Activated CD4-positive, alpha-beta T cell treated with anti-CD3 and anti-CD28 coated beads, Interleukin-2, amount 10 ng/mL, durations not matched to agents 24 days and 14 days (primary cell): ENCODE data around the gene SHROOM1. TPM values are rescaled to one million over a fixed set of nuclear protein-coding genes. Genes with fewer than 3 reads are reported as not detected.
A peak's percentile ranks its signal among the peaks of the same experiment; 100 is the strongest.
"Not testable (repeated sequence)": the region's sequence is repeated elsewhere in the genome, so short reads cannot be mapped to it uniquely, and the experiment has no call there.

Source experiments
- DNase-seq: peaks from one replicate; pipeline ENCODE4 v3.0.0; 2022
- H3K27ac Mint-ChIP-seq: one replicate; pipeline ENCODE4 v1.8.0; 2022; ENCODE audit warnings: mild to moderate bottlenecking, mixed read lengths
- H3K27me3 Mint-ChIP-seq: one replicate; pipeline ENCODE4 v1.8.0; 2022; ENCODE audit warnings: mixed read lengths
- H3K36me3 Mint-ChIP-seq: one replicate; pipeline ENCODE4 v1.8.0; 2022; ENCODE audit warnings: low read depth, mild to moderate bottlenecking, mixed read lengths
- H3K4me1 Mint-ChIP-seq: one replicate; pipeline ENCODE4 v1.8.0; 2021; ENCODE audit warnings: mixed read lengths
- H3K4me3 Mint-ChIP-seq: one replicate; pipeline ENCODE4 v1.8.0; 2022; ENCODE audit warnings: mild to moderate bottlenecking, moderate library complexity, mixed read lengths
- H3K9me3 Mint-ChIP-seq: one replicate; pipeline ENCODE4 v1.8.0; 2021; ENCODE audit warnings: mixed read lengths
- intact Hi-C: fragments of 100-400 bp; cut with micrococcal nuclease; formaldehyde crosslinking; loops from one replicate; pipeline ENCODE4 v1.15.1; 2023
- total RNA-seq: library from RNA; stranded (reverse); gene quantifications from 2 replicates; pipeline ENCODE4 v1.2.3, GENCODE V29; 2022

Gene SHROOM1
- total RNA-seq, 1 donor from 2014 or later, result 5.3 TPM

- intact Hi-C loops, result no loop called here
- H3K36me3 Mint-ChIP-seq, result no peaks in the 10 kb centered on the region
- H3K27ac Mint-ChIP-seq, result peak overlapping the region; percentile 48
- H3K4me3 Mint-ChIP-seq, result peak overlapping the region; percentile 50
- no peaks in the 10 kb centered on the region for H3K9me3 Mint-ChIP-seq
- H3K27me3 Mint-ChIP-seq, result peaks cover 54% of the 10 kb centered on the region
- peaks cover 11% of the 10 kb centered on the region for H3K4me1 Mint-ChIP-seq
- no peak for DNase-seq
Measured at GRCh38 chr5:132814503-132815294, 15.7 kb downstream of the SHROOM1 start.

DNA sequence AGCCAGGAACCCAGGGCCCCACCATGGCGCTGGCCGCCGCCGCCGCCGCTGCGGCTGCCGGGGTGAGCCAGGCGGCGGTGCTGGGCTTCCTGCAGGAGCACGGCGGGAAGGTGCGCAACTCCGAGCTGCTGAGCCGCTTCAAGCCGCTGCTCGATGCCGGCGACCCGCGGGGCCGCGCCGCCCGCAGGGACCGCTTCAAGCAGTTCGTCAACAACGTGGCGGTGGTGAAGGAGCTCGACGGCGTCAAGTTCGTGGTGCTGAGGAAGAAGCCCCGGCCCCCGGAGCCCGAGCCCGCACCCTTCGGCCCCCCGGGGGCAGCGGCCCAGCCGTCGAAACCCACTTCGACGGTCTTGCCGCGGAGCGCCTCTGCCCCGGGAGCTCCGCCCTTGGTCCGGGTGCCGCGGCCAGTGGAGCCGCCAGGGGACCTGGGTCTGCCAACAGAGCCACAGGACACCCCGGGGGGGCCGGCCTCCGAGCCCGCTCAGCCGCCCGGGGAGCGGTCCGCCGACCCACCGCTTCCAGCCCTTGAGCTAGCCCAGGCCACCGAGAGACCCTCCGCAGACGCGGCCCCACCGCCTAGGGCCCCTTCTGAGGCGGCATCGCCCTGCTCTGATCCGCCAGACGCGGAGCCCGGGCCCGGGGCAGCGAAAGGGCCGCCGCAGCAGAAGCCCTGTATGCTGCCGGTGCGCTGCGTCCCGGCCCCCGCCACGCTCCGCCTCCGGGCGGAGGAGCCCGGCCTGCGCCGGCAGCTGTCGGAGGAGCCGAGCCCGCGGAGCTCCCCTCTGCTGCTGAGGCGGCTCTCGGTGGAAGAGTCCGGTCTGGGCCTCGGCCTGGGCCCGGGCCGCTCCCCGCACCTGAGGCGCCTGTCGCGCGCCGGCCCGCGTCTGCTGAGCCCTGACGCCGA is 16.6 kb downstream of the SHROOM1 start:
- intact Hi-C loops, result no loop called here
- H3K27me3 Mint-ChIP-seq, result peaks cover 54% of the 10 kb centered on the region
- no peaks in the 10 kb centered on the region for H3K36me3 Mint-ChIP-seq
- H3K27ac Mint-ChIP-seq, result no peak overlapping the region
- peak; percentile 82 for DNase-seq
- H3K4me3 Mint-ChIP-seq, result no peak overlapping the region
- H3K9me3 Mint-ChIP-seq, result no peaks in the 10 kb centered on the region
- peaks cover 7% of the 10 kb centered on the region for H3K4me1 Mint-ChIP-seq

DNA sequence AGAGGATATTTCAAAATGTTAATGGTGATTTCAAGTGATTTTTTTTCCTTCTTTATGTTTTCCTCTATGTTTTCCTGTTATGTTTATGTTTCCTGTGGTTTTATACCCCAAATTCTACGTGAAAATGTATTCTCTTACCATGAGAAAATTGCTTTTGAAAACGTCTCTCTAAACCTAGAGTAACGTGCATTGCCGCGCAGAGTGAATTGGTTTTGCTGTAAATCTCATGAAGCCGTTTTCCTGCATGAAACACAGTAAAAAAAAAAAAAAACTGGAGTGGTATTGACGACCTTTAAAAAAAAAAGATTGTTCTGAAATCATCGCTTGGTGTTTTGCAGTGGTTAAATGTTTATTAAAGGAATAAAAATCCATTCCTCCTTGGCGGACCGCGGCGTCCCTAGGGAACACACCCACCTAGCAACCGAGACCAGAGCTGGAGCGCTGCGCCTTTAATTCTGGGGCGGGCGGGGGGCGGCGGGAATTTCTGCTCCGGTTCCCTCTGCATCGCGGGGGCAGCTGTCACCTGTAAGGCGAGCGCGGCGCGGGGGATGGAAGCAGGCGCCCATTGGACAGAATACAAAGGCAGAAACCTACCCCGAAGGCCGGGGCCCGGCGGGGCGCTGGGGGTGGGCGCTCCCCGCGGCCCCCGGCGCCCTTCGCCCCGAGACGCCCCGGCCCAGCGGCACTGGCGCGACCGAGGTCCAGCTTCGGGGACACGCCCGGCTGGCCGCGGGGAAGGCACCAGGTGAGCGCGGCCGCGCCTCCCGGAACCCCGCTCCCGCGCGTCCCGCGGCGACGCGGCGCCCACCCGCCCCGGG is 17.5 kb downstream of the SHROOM1 start, which contains the start of gene SOWAHA:
TSS of gene SOWAHA (plus strand) at position 522 of the 818 bp plus-strand sequence. CDS start 320 bp downstream, outside the sequence.
- peak; percentile 71 for DNase-seq
- peaks cover 7% of the 10 kb centered on the region for H3K4me1 Mint-ChIP-seq
- intact Hi-C loops, result no loop called here
- no peaks in the 10 kb centered on the region for H3K36me3 Mint-ChIP-seq
- no peak within 1 kb of the TSS for H3K27ac Mint-ChIP-seq
- H3K27me3 Mint-ChIP-seq, result peaks cover 57% of the 10 kb centered on the region
- H3K9me3 Mint-ChIP-seq, result no peaks in the 10 kb centered on the region
- peak within 1 kb of the TSS; percentile 80 for H3K4me3 Mint-ChIP-seq

DNA sequence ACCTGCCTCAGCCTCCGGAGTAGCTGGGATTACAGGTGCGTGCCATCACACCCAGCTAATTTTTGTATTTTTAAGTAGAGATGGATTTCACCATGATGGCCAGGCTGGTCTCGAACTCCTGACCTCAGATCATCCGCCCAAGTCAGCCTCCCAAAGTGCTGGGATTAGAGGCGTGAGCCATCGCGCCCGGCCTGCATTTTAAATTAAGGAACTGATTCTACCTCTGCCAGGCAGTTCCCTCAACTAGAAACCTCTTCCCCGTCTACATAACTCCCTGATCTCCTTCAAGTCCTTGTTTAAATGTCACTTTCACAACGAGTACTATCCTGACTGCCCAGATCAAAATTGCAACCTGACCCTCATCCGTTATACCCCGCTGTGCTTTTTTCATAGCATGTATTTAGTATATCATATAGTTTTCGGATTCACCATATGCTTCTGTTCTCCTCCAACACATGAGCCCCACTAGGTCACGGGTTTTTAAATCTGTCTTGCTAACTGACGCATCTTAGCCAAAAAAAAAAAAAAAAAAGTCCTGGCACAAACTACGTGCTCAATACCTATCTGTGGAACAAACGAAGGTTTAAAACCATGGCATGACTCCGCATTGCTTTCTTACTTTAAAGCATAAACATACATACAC is 18.2 kb downstream of the SHROOM1 start:
- peak overlapping the region; percentile 80 for H3K4me3 Mint-ChIP-seq
- intact Hi-C loops, result no loop called here
- peaks cover 60% of the 10 kb centered on the region for H3K27me3 Mint-ChIP-seq
- no peaks in the 10 kb centered on the region for H3K9me3 Mint-ChIP-seq
- DNase-seq, result no peak
- H3K36me3 Mint-ChIP-seq, result no peaks in the 10 kb centered on the region
- no peak overlapping the region for H3K27ac Mint-ChIP-seq
- peaks cover 7% of the 10 kb centered on the region for H3K4me1 Mint-ChIP-seq

- Mint-ChIP-seq H3K36me3 (no peaks in the 10 kb centered on the region), H3K9me3 (no peaks in the 10 kb centered on the region), H3K27ac (no peak overlapping the region), H3K4me3 (no peak overlapping the region), H3K27me3 (peaks cover 64% of the 10 kb centered on the region), H3K4me1 (peaks cover 7% of the 10 kb centered on the region)
- no peak for DNase-seq
- intact Hi-C loops, result no loop called here
Measured at GRCh38 chr5:132810605-132811004, 19.8 kb downstream of the SHROOM1 start.

- H3K27ac Mint-ChIP-seq, result no peak overlapping the region
- H3K9me3 Mint-ChIP-seq, result peaks cover 7% of the 10 kb centered on the region
- H3K36me3 Mint-ChIP-seq, result no peaks in the 10 kb centered on the region
- H3K27me3 Mint-ChIP-seq, result peaks cover 71% of the 10 kb centered on the region
- intact Hi-C loops, result no loop called here
- H3K4me3 Mint-ChIP-seq, result no peak overlapping the region
- peaks cover 7% of the 10 kb centered on the region for H3K4me1 Mint-ChIP-seq
- no peak for DNase-seq
Measured at GRCh38 chr5:132808866-132809265, 21.6 kb downstream of the SHROOM1 start.

DNA sequence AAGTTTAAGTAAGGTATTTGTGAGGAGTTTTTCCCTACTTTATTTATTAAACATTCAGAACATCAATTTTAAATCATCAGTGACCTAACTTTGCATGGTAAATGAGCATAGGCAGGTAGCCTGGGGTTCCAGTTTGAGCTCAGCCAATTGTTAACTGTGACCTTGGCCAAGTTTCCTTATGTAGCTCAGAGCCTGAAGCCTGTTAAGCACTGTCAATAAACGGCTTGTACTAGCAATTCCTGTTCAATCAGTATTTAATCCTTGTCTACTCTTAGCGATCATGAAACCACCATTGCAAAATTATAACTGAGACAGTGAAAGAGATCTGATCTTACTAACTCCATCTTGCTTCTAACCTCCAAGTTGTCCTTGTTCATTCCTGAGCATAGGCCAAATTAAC is 22.0 kb downstream of the SHROOM1 start:
- intact Hi-C loops, result no loop called here
- H3K27me3 Mint-ChIP-seq, result peaks cover 75% of the 10 kb centered on the region
- H3K4me1 Mint-ChIP-seq, result peaks cover 7% of the 10 kb centered on the region
- DNase-seq, result no peak
- no peaks in the 10 kb centered on the region for H3K36me3 Mint-ChIP-seq
- no peak overlapping the region for H3K27ac Mint-ChIP-seq
- no peak overlapping the region for H3K4me3 Mint-ChIP-seq
- peaks cover 7% of the 10 kb centered on the region for H3K9me3 Mint-ChIP-seq

DNA sequence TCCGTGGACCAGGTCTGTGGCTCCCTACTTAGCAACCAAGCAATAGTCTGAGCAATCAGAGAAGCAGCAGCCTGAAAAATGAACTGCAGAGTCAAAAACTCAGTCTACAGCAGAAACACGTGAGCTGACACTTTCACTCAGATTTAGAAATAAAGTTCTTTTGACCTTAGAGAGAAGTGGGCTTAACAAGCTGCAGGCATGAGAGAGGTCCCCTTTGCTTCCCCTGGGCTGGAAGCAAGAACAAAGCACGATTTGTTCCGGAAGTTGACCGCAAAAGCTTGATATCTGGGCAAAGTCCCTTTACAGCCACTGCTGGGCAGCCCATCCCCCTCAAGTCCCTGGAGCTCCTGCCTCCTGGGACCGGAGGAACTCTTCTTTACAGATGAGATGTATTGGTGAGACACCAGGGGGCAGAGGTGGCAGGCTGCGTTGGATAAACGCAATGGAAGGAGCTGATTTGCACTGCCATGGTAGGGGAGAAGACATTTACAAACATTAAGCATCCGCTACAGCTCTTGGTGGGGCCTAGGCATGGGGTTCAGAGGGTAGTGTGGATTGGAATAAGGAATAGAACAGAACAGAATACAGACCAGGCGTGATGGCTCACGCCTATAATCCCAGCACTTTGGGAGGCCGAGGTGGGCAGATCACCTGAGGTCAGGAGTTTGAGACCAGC is 23.1 kb downstream of the SHROOM1 start:
- no peaks in the 10 kb centered on the region for H3K36me3 Mint-ChIP-seq
- H3K27me3 Mint-ChIP-seq, result peaks cover 77% of the 10 kb centered on the region
- H3K27ac Mint-ChIP-seq, result no peak overlapping the region
- H3K4me3 Mint-ChIP-seq, result no peak overlapping the region
- intact Hi-C loops, result no loop called here
- H3K4me1 Mint-ChIP-seq, result peaks cover 2% of the 10 kb centered on the region
- peak; percentile 62 for DNase-seq
- peaks cover 7% of the 10 kb centered on the region for H3K9me3 Mint-ChIP-seq

GRCh38 chr5:132806804-132807162 is 23.7 kb downstream of the SHROOM1 start:
- H3K27ac Mint-ChIP-seq, H3K36me3 Mint-ChIP-seq, H3K4me3 Mint-ChIP-seq, DNase-seq, H3K9me3 Mint-ChIP-seq, intact Hi-C loops, H3K4me1 Mint-ChIP-seq: not testable (repeated sequence)
- H3K27me3 Mint-ChIP-seq, result peaks cover 76% of the 10 kb centered on the region

DNA sequence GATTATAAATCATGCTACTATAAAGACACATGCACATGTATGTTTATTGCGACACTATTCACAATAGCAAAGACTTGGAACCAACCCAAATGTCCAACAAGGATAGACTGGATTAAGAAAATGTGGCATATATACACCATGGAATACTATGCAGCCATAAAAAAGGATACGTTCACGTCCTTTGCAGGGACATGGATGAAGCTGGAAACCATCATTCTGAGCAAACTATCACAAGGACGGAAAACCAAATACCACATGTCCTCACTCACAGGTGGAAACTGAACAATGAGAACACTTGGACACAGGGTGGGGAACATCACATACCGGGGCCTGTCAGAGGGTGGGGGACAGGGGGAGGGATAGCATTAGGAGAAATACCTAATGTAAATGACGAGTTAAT is 24.6 kb downstream of the SHROOM1 start:
- H3K4me1 Mint-ChIP-seq, intact Hi-C loops, H3K4me3 Mint-ChIP-seq, H3K9me3 Mint-ChIP-seq, H3K36me3 Mint-ChIP-seq, H3K27ac Mint-ChIP-seq, DNase-seq: not testable (repeated sequence)
- H3K27me3 Mint-ChIP-seq, result peaks cover 71% of the 10 kb centered on the region

DNA sequence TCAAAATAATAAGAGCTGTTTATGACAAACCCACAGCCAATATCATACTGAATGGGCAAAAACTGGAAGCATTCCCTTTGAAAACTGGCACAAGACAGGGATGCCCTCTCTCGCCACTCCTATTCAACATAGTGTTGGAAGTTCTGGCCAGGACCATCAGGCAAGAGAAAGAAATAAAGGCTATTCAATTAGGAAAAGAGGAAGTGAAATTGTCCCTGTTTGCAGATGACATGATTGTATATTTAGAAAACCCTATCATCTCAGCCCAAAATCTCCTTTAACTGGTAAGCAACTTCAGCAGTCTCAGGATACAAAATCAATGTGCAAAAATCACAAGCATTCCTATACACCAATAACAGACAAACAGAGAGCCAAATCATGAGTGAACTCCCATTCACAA is 26.2 kb downstream of the SHROOM1 start:
- not testable (repeated sequence) for H3K4me3 Mint-ChIP-seq, DNase-seq, H3K27ac Mint-ChIP-seq, H3K36me3 Mint-ChIP-seq, H3K9me3 Mint-ChIP-seq, H3K4me1 Mint-ChIP-seq
- H3K27me3 Mint-ChIP-seq, result peaks cover 65% of the 10 kb centered on the region
- intact Hi-C loops, result loop anchor here (5.0 kb wide), 1 partner anchor 277 kb away; no protein-coding TSS in a partner anchor

DNA sequence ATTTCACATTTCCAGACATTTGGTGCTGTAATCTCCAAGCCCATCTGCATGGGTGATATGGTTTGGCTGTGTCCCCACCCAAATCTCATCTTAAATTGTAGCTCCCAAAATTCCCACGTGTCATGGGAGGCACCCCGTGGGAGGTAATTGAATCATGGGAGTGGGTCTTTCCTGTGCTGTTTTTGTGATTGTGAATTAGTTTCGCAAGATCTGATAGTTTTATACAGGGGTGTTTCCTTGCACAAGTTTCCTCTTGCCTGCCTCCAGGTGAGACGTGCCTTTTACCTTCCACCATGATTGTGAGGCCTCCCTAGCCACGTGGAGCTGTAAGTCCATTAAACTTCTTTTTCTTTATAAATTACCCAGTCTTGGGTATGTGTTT is 27.8 kb downstream of the SHROOM1 start:
- H3K4me1 Mint-ChIP-seq, DNase-seq, H3K9me3 Mint-ChIP-seq, H3K36me3 Mint-ChIP-seq, H3K27ac Mint-ChIP-seq, H3K4me3 Mint-ChIP-seq: not testable (repeated sequence)
- peaks cover 59% of the 10 kb centered on the region for H3K27me3 Mint-ChIP-seq
- intact Hi-C loops, result loop anchor here (5.0 kb wide), 1 partner anchor 275 kb away; no protein-coding TSS in a partner anchor
